Measurements from ENCODE around the gene ALX4. TPM values are rescaled to one million over a fixed set of nuclear protein-coding genes. Genes with fewer than 3 reads are reported as not detected.

ALX4 gene
- total and polyA plus RNA-seq, 2 of the 8 experiments (the other 6 are each of a cell fraction or from before 2014, with no cell fraction given), result not detected

GRCh38 chr11:44260081-44260480 lies 49.9 kb downstream of the ALX4 start:
- ChIA-PET CTCF (ENCODE audit: partially characterized antibody) (interaction anchor here (0.6 to 2.5 kb wide), 4 partner anchors 26 to 126 kb away, joined by 3 to 10 read pairs (median 3); no protein-coding TSS in a partner anchor), POLR2A (ENCODE audit: partially characterized antibody) (no interaction called here)
- no peak overlapping the region for H4K91ac ChIP-seq (replicated peaks; ENCODE audit: insufficient read length, low read length)
- H4K20me1 ChIP-seq (replicated peaks in 1 of 2; ENCODE audit: control insufficient read depth in 1 of 2, insufficient read depth in 2 of 2, low read length in 2 of 2), result no peaks in the 10 kb centered on the region
- no peak overlapping the region for H2BK15ac ChIP-seq (ENCODE audit: low read length)
- no peak overlapping the region; the same call in 1 of the 2 replicates for H4K8ac ChIP-seq (ENCODE audit: extremely low read depth, insufficient read depth, low read length)
- FAIRE-seq (no peak), DNase-seq (ENCODE audit: low read depth in 1 of 2, low spot score in 2 of 2) (no peak)
- H3K18ac ChIP-seq (ENCODE audit: extremely low read depth, low read length), result no peak overlapping the region
- no peak overlapping the region for H3K56ac ChIP-seq (replicated peaks; ENCODE audit: insufficient read length, low read depth, low read length)
- no peaks in the 10 kb centered on the region; the same call in 1 of the 2 replicates for H3K23me2 ChIP-seq (ENCODE audit: low read depth, low read length)
- H3K14ac ChIP-seq (ENCODE audit: insufficient read length), result no peak overlapping the region
- H3K27ac ChIP-seq (ENCODE audit: low read depth, low read length), result no peak overlapping the region
- no peak overlapping the region for H2BK20ac ChIP-seq (ENCODE audit: low read length)
- H3K4ac ChIP-seq (replicated peaks; ENCODE audit: insufficient read length, low read depth, low read length), result no peak overlapping the region
- H3K27me3 ChIP-seq (replicated peaks in 1 of 4; ENCODE audit: control insufficient read depth in 3 of 4, extremely low read depth in 1 of 4, insufficient read depth in 3 of 4, low read length in 3 of 4), result no peaks in the 10 kb centered on the region
- no peak overlapping the region for H2AK5ac ChIP-seq (ENCODE audit: low read depth, low read length)
- no peak overlapping the region for H3K4me3 ChIP-seq (ENCODE audit: extremely low read depth in 1 of 4, insufficient read depth in 2 of 4, low read depth in 3 of 4, low read length in 4 of 4)
- no peak overlapping the region for H2BK5ac ChIP-seq (ENCODE audit: low read depth, low read length)
- no peak overlapping the region for H3K9ac ChIP-seq (replicated peaks in 1 of 4; ENCODE audit: extremely low read depth in 1 of 4, low read depth in 3 of 4, low read length in 3 of 4)
- no peaks in the 10 kb centered on the region for H3K79me2 ChIP-seq (ENCODE audit: control insufficient read depth in 1 of 2, insufficient read depth in 2 of 2, low read length in 2 of 2)
- H3K36me3 ChIP-seq (ENCODE audit: control insufficient read depth in 2 of 4, insufficient read depth in 4 of 4, low read length in 3 of 4), result no peaks in the 10 kb centered on the region
- no peak overlapping the region for H3K23ac ChIP-seq (ENCODE audit: insufficient read length)
- H3K79me1 ChIP-seq (ENCODE audit: low read depth, low read length), result no peaks in the 10 kb centered on the region
- no peak overlapping the region for H4K5ac ChIP-seq (ENCODE audit: insufficient read length, low read depth, low read length)
- H3K4me1 ChIP-seq (replicated peaks in 1 of 4; ENCODE audit: control insufficient read depth in 3 of 4, insufficient read depth in 4 of 4, low read length in 3 of 4), result no peaks in the 10 kb centered on the region; a peak in 2 of 7 replicates
- H3K4me2 ChIP-seq (ENCODE audit: insufficient read depth in 1 of 2, low read depth in 2 of 2, low read length in 2 of 2), result no peak overlapping the region
- H3K9me3 ChIP-seq (ENCODE audit: insufficient read depth in 2 of 2, low read depth in 1 of 2, low read length in 1 of 2), result no peaks in the 10 kb centered on the region
- no peak overlapping the region for H2BK12ac ChIP-seq (ENCODE audit: low read depth, low read length)
- no peak overlapping the region for H2AFZ ChIP-seq (ENCODE audit: low read length)
- WGBS, 2 experiments (ENCODE audit: extremely low coverage in 1 of 2, insufficient coverage in 1 of 2, insufficient read length in 1 of 2, insufficient replicate concordance in 2 of 2, low coverage in 1 of 2, low lambda C conversion rate in 2 of 2, missing lambda C conversion rate in 1 of 2), result 93% methylated on average over 4 of the region's 4 CpGs; no CpG with 5 or more reads in 1 of the 2 experiments
- no peak overlapping the region for H2BK120ac ChIP-seq (replicated peaks; ENCODE audit: low read depth, low read length)
- TF ChIP-seq CREB1 (IDR thresholded peaks at IDR 0.05) (no peak), POU5F1 (IDR thresholded peaks at IDR 0.05; ENCODE audit: low read depth, low read length) (no peak), GTF2F1 (IDR thresholded peaks at IDR 0.05; ENCODE audit: borderline replicate concordance, low read depth, low read length) (no peak), SIN3A (conservative IDR thresholded peaks at IDR 0.05 in 1 of 2, IDR thresholded peaks at IDR 0.05 in 1 of 2; ENCODE audit: low read depth in 1 of 2, low read length in 2 of 2) (no peak), ASH2L (IDR thresholded peaks at IDR 0.05; ENCODE audit: low read length) (no peak), BCL11A (IDR thresholded peaks at IDR 0.05; ENCODE audit: low read depth in 2 of 2, low read length in 2 of 2) (no peak), MAX (IDR thresholded peaks at IDR 0.05) (no peak), HDAC6 (IDR thresholded peaks at IDR 0.05; ENCODE audit: low read depth, low read length) (no peak), FOSL1 (IDR thresholded peaks at IDR 0.05; ENCODE audit: insufficient read depth, low read depth, low read length) (no peak), YY1 (IDR thresholded peaks at IDR 0.05; ENCODE audit: low read depth, low read length) (no peak), RXRA (IDR thresholded peaks at IDR 0.05; ENCODE audit: insufficient read depth, low read depth, low read length) (no peak), KDM4A (IDR thresholded peaks at IDR 0.05; ENCODE audit: low read depth, low read length, severe bottlenecking) (no peak)
